H4 (cell line): ENCODE results near the gene EEIG1. TPM values are rescaled to one million over a fixed set of nuclear protein-coding genes. Genes with fewer than 3 reads are reported as not detected.
A peak's percentile ranks its signal among the peaks of the same experiment; 100 is the strongest.

Source experiments
- DNase-seq: peaks from one replicate; pipeline ENCODE4 v3.0.0-alpha.2; 2015; ENCODE audit warnings: low spot score
- total RNA-seq: library from RNA; depleted of rRNA; stranded (reverse); fragments of >200 nt; shearing (Covaris generic); gene quantifications from 2 replicates; pipeline ENCODE4 v1.2.3, GENCODE V29; 2014

EEIG1 gene
- total RNA-seq, 1 experiment from 2014 or later, result 10.6 TPM

GRCh38 chr9:127959841-127960409 is 20.9 kb downstream of the EEIG1 start:
- DNase-seq, result no peak

- no peak for DNase-seq
These were observed 21.4 kb downstream of the EEIG1 start for GRCh38 chr9:127959398-127959797.

- DNase-seq, result no peak
These were observed 22.1 kb downstream of the EEIG1 start for GRCh38 chr9:127958728-127959127.

GRCh38 chr9:127955294-127956015 is 25.3 kb downstream of the EEIG1 start:
- peak; percentile 69 for DNase-seq

GRCh38 chr9:127954831-127955293 is 25.9 kb downstream of the EEIG1 start:
- no peak for DNase-seq

- DNase-seq, result no peak
These were observed 26.9 kb downstream of the EEIG1 start for GRCh38 chr9:127953768-127954505.

GRCh38 chr9:127953154-127953553 is 27.6 kb downstream of the EEIG1 start:
- no peak for DNase-seq

- DNase-seq, result no peak
These were observed 30.1 kb downstream of the EEIG1 start for GRCh38 chr9:127950513-127951289.

GRCh38 chr9:127949827-127950512 is 30.8 kb downstream of the EEIG1 start:
- no peak for DNase-seq

- DNase-seq, result no peak
These were observed 32.7 kb downstream of the EEIG1 start for GRCh38 chr9:127947841-127948710.

- no peak for DNase-seq
These were observed 34.1 kb downstream of the EEIG1 start for GRCh38 chr9:127946728-127947127.

- DNase-seq, result no peak
These were observed 34.8 kb downstream of the EEIG1 start for GRCh38 chr9:127945942-127946341.

GRCh38 chr9:127945338-127945737 is 35.5 kb downstream of the EEIG1 start:
- no peak for DNase-seq

GRCh38 chr9:127944586-127945218 is 36.1 kb downstream of the EEIG1 start:
- DNase-seq, result no peak

GRCh38 chr9:127943731-127944144 is 37.1 kb downstream of the EEIG1 start:
- DNase-seq, result peak; percentile 78

GRCh38 chr9:127943011-127943662 is 37.7 kb downstream of the EEIG1 start:
- no peak for DNase-seq

GRCh38 chr9:127942216-127943010 is 38.4 kb downstream of the EEIG1 start:
- DNase-seq, result peak; percentile 59

- no peak for DNase-seq
These were observed 38.9 kb downstream of the EEIG1 start for GRCh38 chr9:127941961-127942215.
